Measurements from ENCODE around the gene PPP1R17. TPM values are rescaled to one million over a fixed set of nuclear protein-coding genes. Genes with fewer than 3 reads are reported as not detected.

PPP1R17 gene
- total and polyA plus RNA-seq, 4 donors, result not detected

DNA sequence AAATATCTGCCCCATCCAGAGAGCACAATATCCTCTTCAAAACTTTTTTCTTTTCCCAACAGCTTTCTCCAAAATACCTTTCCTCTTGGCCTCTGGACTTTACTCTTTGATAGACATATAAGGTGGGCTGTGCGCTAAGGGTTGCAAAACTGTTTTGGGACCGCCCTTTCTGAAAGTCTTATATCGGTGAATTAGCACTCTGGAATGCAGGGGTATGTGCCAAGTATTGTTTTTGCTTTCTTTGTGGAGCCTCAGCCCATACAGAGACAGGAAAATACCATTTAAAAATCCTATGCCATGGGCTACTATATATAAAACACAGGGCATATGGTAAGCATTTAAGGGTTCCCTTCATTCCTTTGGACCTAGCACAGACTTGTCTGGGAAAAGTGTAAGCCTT lies 37.7 kb downstream of the PPP1R17 start (continued):
- TF ChIP-seq, protein P1, sequence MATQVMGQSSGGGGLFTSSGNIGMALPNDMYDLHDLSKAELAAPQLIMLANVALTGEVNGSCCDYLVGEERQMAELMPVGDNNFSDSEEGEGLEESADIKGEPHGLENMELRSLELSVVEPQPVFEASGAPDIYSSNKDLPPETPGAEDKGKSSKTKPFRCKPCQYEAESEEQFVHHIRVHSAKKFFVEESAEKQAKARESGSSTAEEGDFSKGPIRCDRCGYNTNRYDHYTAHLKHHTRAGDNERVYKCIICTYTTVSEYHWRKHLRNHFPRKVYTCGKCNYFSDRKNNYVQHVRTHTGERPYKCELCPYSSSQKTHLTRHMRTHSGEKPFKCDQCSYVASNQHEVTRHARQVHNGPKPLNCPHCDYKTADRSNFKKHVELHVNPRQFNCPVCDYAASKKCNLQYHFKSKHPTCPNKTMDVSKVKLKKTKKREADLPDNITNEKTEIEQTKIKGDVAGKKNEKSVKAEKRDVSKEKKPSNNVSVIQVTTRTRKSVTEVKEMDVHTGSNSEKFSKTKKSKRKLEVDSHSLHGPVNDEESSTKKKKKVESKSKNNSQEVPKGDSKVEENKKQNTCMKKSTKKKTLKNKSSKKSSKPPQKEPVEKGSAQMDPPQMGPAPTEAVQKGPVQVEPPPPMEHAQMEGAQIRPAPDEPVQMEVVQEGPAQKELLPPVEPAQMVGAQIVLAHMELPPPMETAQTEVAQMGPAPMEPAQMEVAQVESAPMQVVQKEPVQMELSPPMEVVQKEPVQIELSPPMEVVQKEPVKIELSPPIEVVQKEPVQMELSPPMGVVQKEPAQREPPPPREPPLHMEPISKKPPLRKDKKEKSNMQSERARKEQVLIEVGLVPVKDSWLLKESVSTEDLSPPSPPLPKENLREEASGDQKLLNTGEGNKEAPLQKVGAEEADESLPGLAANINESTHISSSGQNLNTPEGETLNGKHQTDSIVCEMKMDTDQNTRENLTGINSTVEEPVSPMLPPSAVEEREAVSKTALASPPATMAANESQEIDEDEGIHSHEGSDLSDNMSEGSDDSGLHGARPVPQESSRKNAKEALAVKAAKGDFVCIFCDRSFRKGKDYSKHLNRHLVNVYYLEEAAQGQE (IDR thresholded peaks at IDR 0.05), result no peak
- TF ChIP-seq HNF4G (IDR thresholded peaks at IDR 0.05) (no peak), HNF4A (conservative IDR thresholded peaks at IDR 0.05) (no peak)

DNA sequence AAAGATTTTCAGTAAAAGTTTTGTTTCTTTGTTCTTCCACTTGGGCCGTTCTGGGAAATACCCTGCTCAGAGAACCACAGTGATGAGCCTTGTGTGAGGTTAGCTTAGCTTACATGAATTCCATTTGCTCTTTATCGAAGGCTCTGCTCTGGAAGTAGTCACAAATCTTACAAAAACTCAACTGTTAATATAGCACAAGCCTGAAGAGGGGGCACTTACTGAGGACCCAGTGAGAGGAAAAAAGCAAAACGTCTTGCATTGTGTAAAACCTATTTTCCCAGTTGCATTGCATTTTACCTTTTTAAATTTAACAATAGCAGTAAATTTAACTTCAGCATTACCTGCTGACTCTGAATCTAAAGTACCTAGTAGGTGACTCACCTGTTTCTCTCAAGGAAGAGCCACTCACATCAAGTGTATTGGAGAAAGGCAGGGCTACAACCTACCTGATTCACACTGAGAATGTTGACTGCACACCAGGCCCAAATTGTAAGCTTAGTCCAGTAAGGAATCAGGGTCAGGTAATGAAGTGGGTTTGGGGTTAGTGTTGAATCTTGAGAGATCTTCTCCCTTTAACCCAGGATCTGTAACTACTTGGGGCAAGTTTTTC lies 42.3 kb downstream of the PPP1R17 start:
- Histone ChIP-seq H3K36me3 (ENCODE audit: control insufficient read depth in 4 of 4, insufficient read depth in 3 of 4, low read depth in 1 of 4, low read length in 3 of 4) (no peaks in the 10 kb centered on the region), H3K9ac (ENCODE audit: low read depth in 1 of 2, low read length in 2 of 2) (no peak overlapping the region), H3K4me3 (ENCODE audit: low read depth in 1 of 3, low read length in 3 of 3) (no peak overlapping the region), H3K4me1 (ENCODE audit: control insufficient read depth in 4 of 4, insufficient read depth in 4 of 4, low read length in 3 of 4) (no peaks in the 10 kb centered on the region), H3K9me3 (ENCODE audit: control insufficient read depth in 4 of 4, low read length in 3 of 4) (no peaks in the 10 kb centered on the region), H3K27me3 (ENCODE audit: control insufficient read depth in 4 of 4, insufficient read depth in 4 of 4, low read length in 3 of 4) (peaks cover 0 to 6% (median 0%) of the 10 kb centered on the region in 4 donors), H3K27ac (ENCODE audit: low read depth in 1 of 2, low read length in 2 of 2) (no peak overlapping the region)
- no peak for DNase-seq (ENCODE audit: low spot score)
- TF ChIP-seq YY1 (IDR thresholded peaks at IDR 0.05) (no peak), FOXA1 (IDR thresholded peaks at IDR 0.05) (no peak), GABPA (IDR thresholded peaks at IDR 0.05 in 1 of 2, conservative IDR thresholded peaks at IDR 0.05 in 1 of 2) (no peak), RXRA (IDR thresholded peaks at IDR 0.05) (no peak), CTCF (IDR thresholded peaks at IDR 0.05; ENCODE audit: low read depth, low read length, missing input control) (no peak), HNF4A (conservative IDR thresholded peaks at IDR 0.05) (no peak), NR2F2 (IDR thresholded peaks at IDR 0.05) (no peak), EGR1 (IDR thresholded peaks at IDR 0.05; ENCODE audit: low read depth in 2 of 2) (no peak), JUND (IDR thresholded peaks at IDR 0.05) (no peak), HNF4G (IDR thresholded peaks at IDR 0.05) (no peak)
- TF ChIP-seq, protein P1 (IDR thresholded peaks at IDR 0.05), result no peak
- TF ChIP-seq, protein P2, sequence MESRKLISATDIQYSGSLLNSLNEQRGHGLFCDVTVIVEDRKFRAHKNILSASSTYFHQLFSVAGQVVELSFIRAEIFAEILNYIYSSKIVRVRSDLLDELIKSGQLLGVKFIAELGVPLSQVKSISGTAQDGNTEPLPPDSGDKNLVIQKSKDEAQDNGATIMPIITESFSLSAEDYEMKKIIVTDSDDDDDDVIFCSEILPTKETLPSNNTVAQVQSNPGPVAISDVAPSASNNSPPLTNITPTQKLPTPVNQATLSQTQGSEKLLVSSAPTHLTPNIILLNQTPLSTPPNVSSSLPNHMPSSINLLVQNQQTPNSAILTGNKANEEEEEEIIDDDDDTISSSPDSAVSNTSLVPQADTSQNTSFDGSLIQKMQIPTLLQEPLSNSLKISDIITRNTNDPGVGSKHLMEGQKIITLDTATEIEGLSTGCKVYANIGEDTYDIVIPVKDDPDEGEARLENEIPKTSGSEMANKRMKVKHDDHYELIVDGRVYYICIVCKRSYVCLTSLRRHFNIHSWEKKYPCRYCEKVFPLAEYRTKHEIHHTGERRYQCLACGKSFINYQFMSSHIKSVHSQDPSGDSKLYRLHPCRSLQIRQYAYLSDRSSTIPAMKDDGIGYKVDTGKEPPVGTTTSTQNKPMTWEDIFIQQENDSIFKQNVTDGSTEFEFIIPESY (IDR thresholded peaks at IDR 0.05), result no peak
- 60% methylated on average over 3 of the region's 3 CpGs for WGBS

All from liver (tissue), 9 donors.